Transverse colon (tissue), 4 donors: ENCODE data around the gene ADCY5. TPM values are rescaled to one million over a fixed set of nuclear protein-coding genes. Genes with fewer than 3 reads are reported as not detected.

Experiments used
- DNase-seq: peaks from one replicate; pipeline ENCODE4 v3.0.0-alpha.2; 2019
- H3K27ac ChIP-seq, 4 donors: fragments of 200-600 bp; sonication (generic); 2 replicates each; pipeline ENCODE4 v1.5.1; 2016 to 2018; ENCODE audit warnings: inconsistent platforms in 4 of 4
- H3K27me3 ChIP-seq: fragments of 200-600 bp; sonication (generic); 2 replicates; pipeline ENCODE4 v1.5.1; 2017; ENCODE audit warnings: inconsistent platforms
- H3K36me3 ChIP-seq, 4 donors: fragments of 200-600 bp; sonication (generic); 2 replicates each; pipeline ENCODE4 v1.5.1; 2017 to 2019; ENCODE audit warnings: inconsistent platforms in 4 of 4
- H3K4me1 ChIP-seq, 4 donors: fragments of 200-600 bp; sonication (generic); 2 replicates each; pipeline ENCODE4 v1.5.1; 2017 to 2020; ENCODE audit warnings: inconsistent platforms in 4 of 4
- H3K4me3 ChIP-seq, 4 donors: fragments of 200-600 bp; sonication (generic); 1 replicate in 1 of 4; 2 replicates in 3 of 4; pipeline versions ENCODE4 v1.5.1 to v1.6.1; 2017 to 2019; ENCODE audit warnings: inconsistent platforms in 4 of 4
- H3K9me3 ChIP-seq, 2 donors: fragments of 200-600 bp; sonication (generic); 2 replicates each; pipeline ENCODE4 v1.5.1; 2017 to 2019; ENCODE audit warnings: inconsistent platforms in 2 of 2
- CTCF ChIP-seq, 5 experiments: fragments of 200-600 bp in 3 of 5; fragments of 450-650 bp in 2 of 5; sonication (generic) in 3 of 5; IDR thresholded peaks; 1 replicate in 2 of 5; 2 replicates in 3 of 5; pipeline ENCODE4 v1.5.1; 2016 to 2017; ENCODE audit warnings: antibody characterized with exemption in 5 of 5, inconsistent platforms in 3 of 5, mild to moderate bottlenecking in 2 of 5, moderate library complexity in 1 of 5
- EP300 ChIP-seq: sonication (generic); formaldehyde crosslinking; IDR thresholded peaks from one replicate; pipeline ENCODE4 v1.6.1; 2017; ENCODE audit warnings: antibody characterized with exemption, low read depth
- POLR2A ChIP-seq: fragments of 450-650 bp; IDR thresholded peaks from one replicate; pipeline ENCODE4 v1.6.1; 2016; ENCODE audit warnings: antibody characterized with exemption, mild to moderate bottlenecking, moderate library complexity
- POLR2AphosphoS5 ChIP-seq, 3 donors: sonication (generic); formaldehyde crosslinking; IDR thresholded peaks; one replicate each; pipeline ENCODE4 v1.6.1; 2016; ENCODE audit warnings: antibody characterized with exemption in 3 of 3
- WGBS, 2 donors: methylation state at CpG; one replicate each; pipeline ENCODE4 v1.1.5; 2018; ENCODE audit warnings: low coverage in 1 of 2; 5-methylcytosine and 5-hydroxymethylcytosine counted together
- in situ Hi-C, 4 donors: fragments of 200-750 bp; cut with MboI; loops; one replicate each; pipeline versions ENCODE4 v1.15.0 to v1.15.1; 2017; ENCODE audit warnings: low sequenced_read_pairs in 3 of 4, low pct_ligation_motif_present in 1 of 4, low pct_unique_long_range_greater_than_20kb in 1 of 4
- intact Hi-C: fragments of 100-400 bp; cut with DNase I; formaldehyde crosslinking; loops from one replicate; pipeline ENCODE4 v1.15.1; 2023; ENCODE audit warnings: low total_unique reads
- total RNA-seq, 4 donors: library from RNA; depleted of rRNA; stranded (reverse); fragments of >200 nt; gene quantifications; one replicate each; pipeline ENCODE4 v1.1.0, GENCODE V29; 2016

ADCY5 gene
- total RNA-seq, 4 donors from 2014 or later, result 13.9 to 42.0 (median 28.6) TPM

GRCh38 chr3:123290107-123290930 is 158.6 kb downstream of the ADCY5 start:
- DNase-seq, result no peak
- Histone ChIP-seq H3K27me3 (no peaks in the 10 kb centered on the region), H3K36me3 (no peaks in the 10 kb centered on the region), H3K9me3 (no peaks in the 10 kb centered on the region), H3K4me3 (no peak overlapping the region), H3K4me1 (no peaks in the 10 kb centered on the region), H3K27ac (no peak overlapping the region)
- intact Hi-C loops, result no loop called here
- 89% methylated on average over 13 of the region's 13 CpGs; no CpG with 5 or more reads in 1 of the 2 donors for WGBS, 2 donors
- TF ChIP-seq POLR2AphosphoS5 (IDR thresholded peaks at IDR 0.05), result no peak
- in situ Hi-C loops, result no loop called here

- no peaks in the 10 kb centered on the region for H3K27me3 ChIP-seq
- H3K27ac ChIP-seq, result no peak overlapping the region
- H3K9me3 ChIP-seq, result no peaks in the 10 kb centered on the region
- no peaks in the 10 kb centered on the region for H3K4me1 ChIP-seq
- WGBS, 2 donors, result 96 to 100% methylated on average over 1 to 18 of the region's 20 CpGs
- intact Hi-C loops (no loop called here), in situ Hi-C loops (no loop called here)
- TF ChIP-seq EP300 (no peak), CTCF (IDR thresholded peaks at IDR 0.05) (no peak), POLR2AphosphoS5 (IDR thresholded peaks at IDR 0.05) (no peak), POLR2A (no peak)
- no peaks in the 10 kb centered on the region for H3K36me3 ChIP-seq
- no peak overlapping the region for H3K4me3 ChIP-seq
- DNase-seq, result no peak
Observed at GRCh38 chr3:123289391-123290106, 159.3 kb downstream of the ADCY5 start.

GRCh38 chr3:123287962-123288302 is 161.0 kb downstream of the ADCY5 start:
- H3K4me3 ChIP-seq, result no peak overlapping the region
- in situ Hi-C loops (no loop called here), intact Hi-C loops (no loop called here)
- H3K9me3 ChIP-seq, result no peaks in the 10 kb centered on the region
- H3K27ac ChIP-seq, result no peak overlapping the region
- WGBS, 2 donors, result 67 to 80% methylated on average over 3 to 6 of the region's 6 CpGs
- no peak for DNase-seq
- no peaks in the 10 kb centered on the region for H3K27me3 ChIP-seq
- no peaks in the 10 kb centered on the region for H3K4me1 ChIP-seq
- no peak for TF ChIP-seq EP300
- no peak for TF ChIP-seq POLR2AphosphoS5 (IDR thresholded peaks at IDR 0.05)
- TF ChIP-seq CTCF (IDR thresholded peaks at IDR 0.05), result no peak
- no peak for TF ChIP-seq POLR2A
- H3K36me3 ChIP-seq, result no peaks in the 10 kb centered on the region

- intact Hi-C loops (no loop called here), in situ Hi-C loops (no loop called here)
- no peak for TF ChIP-seq POLR2A
- no peak for TF ChIP-seq EP300
- TF ChIP-seq POLR2AphosphoS5 (IDR thresholded peaks at IDR 0.05), result no peak
- TF ChIP-seq CTCF (IDR thresholded peaks at IDR 0.05), result no peak
- 87 to 91% methylated on average over 8 to 14 of the region's 14 CpGs for WGBS, 2 donors
- Histone ChIP-seq H3K9me3 (no peaks in the 10 kb centered on the region), H3K4me3 (no peak overlapping the region), H3K4me1 (no peaks in the 10 kb centered on the region), H3K27me3 (no peaks in the 10 kb centered on the region), H3K27ac (no peak overlapping the region), H3K36me3 (no peaks in the 10 kb centered on the region)
- no peak for DNase-seq
Observed at GRCh38 chr3:123287051-123287961, 161.6 kb downstream of the ADCY5 start.
